Measurements from ENCODE around the gene NEU2.

DNA sequence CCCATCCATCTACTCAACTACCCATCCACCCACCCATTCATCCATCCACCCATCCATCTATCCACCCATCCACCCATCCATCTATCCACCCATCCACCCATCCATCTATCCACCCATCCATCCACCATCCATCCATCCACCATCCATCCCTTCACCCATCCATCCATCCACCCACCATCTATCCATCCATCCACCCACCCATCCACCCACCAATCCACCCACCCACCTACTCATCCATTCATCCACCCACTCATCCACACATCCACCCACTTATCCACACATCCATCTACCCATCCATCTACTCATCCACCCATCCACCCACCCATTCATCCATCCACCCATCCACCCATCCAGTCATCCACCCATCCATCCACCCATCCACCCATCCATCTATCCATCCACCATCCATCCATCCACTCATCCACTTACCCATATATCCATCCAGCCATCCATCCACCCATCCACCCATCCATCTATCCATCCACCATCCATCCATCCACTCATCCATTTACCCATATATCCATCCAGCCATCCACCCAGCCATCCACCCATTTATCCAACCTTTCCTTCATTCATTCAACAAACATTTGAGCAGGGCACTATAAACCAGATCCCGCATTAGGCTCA lies 17.3 kb upstream of the NEU2 start:
- TF ChIP-seq FOXM1 (IDR thresholded peaks at IDR 0.05; ENCODE audit: borderline replicate concordance): no peak
- TF ChIP-seq L3MBTL2 (conservative IDR thresholded peaks at IDR 0.05): no peak
- TF ChIP-seq TARDBP (IDR thresholded peaks at IDR 0.05): no peak
- TF ChIP-seq NFRKB (IDR thresholded peaks at IDR 0.05): no peak
- no peak for TF ChIP-seq BHLHE40 (IDR thresholded peaks at IDR 0.05; ENCODE audit: borderline replicate concordance)
- no peak for TF ChIP-seq LEF1 (IDR thresholded peaks at IDR 0.05; ENCODE audit: borderline replicate concordance)
- TF ChIP-seq SP1 (IDR thresholded peaks at IDR 0.05): no peak
- no peak for TF ChIP-seq CTBP1 (IDR thresholded peaks at IDR 0.05; ENCODE audit: borderline replicate concordance)
- no peak for TF ChIP-seq SUZ12 (IDR thresholded peaks at IDR 0.05)
- no peak for TF ChIP-seq FOXA1 (IDR thresholded peaks at IDR 0.05)
- TF ChIP-seq FOXK2 (IDR thresholded peaks at IDR 0.05): no peak
- TF ChIP-seq ELF4 (IDR thresholded peaks at IDR 0.05): no peak
- no peak for TF ChIP-seq ARNT (IDR thresholded peaks at IDR 0.05)

Data from HEK293T (cell line).